T-cell (primary cell): Measurements from ENCODE around the gene PLA2G12B. TPM values are rescaled to one million over a fixed set of nuclear protein-coding genes. Genes with fewer than 3 reads are reported as not detected.

ENCODE experiments used
- total RNA-seq, 35 experiments: library from RNA in 6 of 35; stranded (reverse) in 6 of 35; fragments of 120-200 nt in 1 of 35; gene quantifications; one replicate each; pipeline versions ENCODE4 v1.2.1 to v1.2.4 and lab custom pipeline; 2013 to 2026

PLA2G12B gene
- total RNA-seq, 5 donors from 2014 or later (not counting 1 experiment from before 2014, with no cell fraction given): not detected

Other genes with a start within 250 kb of the PLA2G12B start
- not detected for gene OIT3, start 61.1 kb downstream of the PLA2G12B start, total RNA-seq
- gene P4HA1, start 142.1 kb upstream of the PLA2G12B start, total RNA-seq: 10 to 100 TPM; 11.3 to 15.4 (median 13.0) TPM
- 1 to 10 TPM in 4 of 5 donors, under 1 TPM in 1; 0.49 to 3.3 (median 2.2) TPM for gene NUDT13, start 155.6 kb upstream of the PLA2G12B start, total RNA-seq
- gene ECD, start 213.2 kb upstream of the PLA2G12B start, total RNA-seq: 10 to 100 TPM; 26.3 to 46.8 (median 31.2) TPM
- 10 to 100 TPM; 14.0 to 16.6 (median 15.8) TPM for gene FAM149B1, start 213.3 kb upstream of the PLA2G12B start, total RNA-seq